GM21619 (cell line): Measurements from ENCODE around the gene ZNF664.

Source experiments
- ATAC-seq: cut with Tn5 transposase; IDR thresholded peaks from one replicate; pipeline ENCODE4 v1.9.1; 2021; ENCODE audit not compliant: unreplicated experiment

ZNF664 gene

GRCh38 chr12:124028555-124028925 lies 55.5 kb downstream of the ZNF664 start:
- ATAC-seq, result no peak

DNA sequence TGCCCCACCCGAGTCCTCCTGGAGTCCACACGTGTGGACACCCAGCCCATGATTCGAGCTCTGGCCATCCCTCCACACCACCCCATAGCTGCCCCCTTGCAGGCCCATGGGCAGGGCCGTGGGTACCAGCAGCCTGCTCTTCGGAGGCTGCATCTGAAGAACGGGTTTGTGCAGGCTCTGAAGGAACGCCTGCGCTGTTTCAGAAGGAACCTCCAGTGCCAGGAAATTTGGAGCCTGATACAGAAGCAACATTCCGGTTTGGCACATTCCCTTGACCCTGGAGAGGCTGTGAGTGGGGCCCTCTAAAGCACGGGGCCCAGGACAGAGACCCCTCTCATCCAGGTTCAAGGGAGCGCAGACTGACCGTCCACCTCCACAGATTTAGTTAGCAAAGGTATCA lies 57.0 kb downstream of the ZNF664 start:
- no peak for ATAC-seq

DNA sequence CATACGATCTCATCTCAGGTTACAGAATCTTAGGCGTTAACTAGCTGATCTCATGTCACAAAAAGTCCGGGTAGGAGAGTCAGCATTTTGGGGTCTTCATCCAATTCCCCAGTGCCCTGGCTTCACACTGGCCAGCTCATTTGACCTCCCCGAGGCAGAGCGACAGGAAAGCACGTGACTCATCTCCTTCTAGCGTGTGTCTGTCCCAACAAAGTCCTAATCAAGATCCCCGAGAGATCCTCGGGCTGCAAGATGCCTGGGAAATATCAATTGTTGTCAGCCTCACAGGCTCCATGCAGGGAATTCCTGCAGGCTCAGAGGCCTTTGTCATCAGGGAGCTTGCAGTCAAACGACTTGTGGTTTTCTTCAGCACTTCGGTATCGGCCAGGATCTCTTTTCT lies 57.5 kb downstream of the ZNF664 start:
- ATAC-seq, result no peak

DNA sequence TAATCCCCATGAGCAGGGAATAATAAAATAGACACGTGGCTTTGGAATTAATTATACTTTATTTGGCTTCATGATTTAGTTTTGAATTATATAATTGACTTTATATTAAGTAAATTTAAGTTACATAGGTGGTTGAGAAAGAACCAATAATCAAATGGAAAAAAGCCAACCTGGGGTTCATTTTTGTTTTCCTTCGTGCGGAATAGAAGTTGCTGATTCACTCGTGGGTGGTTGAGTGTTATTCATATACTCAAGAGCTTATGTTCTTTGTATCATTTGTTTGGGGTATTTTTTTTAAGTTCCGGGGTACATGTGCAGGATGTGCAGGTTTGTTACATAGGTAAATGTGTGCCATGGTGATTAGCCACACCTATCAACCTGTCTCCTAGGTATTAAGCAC lies 58.0 kb downstream of the ZNF664 start:
- no peak for ATAC-seq

GRCh38 chr12:124032265-124032886 lies 59.4 kb downstream of the ZNF664 start:
- no peak for ATAC-seq

DNA sequence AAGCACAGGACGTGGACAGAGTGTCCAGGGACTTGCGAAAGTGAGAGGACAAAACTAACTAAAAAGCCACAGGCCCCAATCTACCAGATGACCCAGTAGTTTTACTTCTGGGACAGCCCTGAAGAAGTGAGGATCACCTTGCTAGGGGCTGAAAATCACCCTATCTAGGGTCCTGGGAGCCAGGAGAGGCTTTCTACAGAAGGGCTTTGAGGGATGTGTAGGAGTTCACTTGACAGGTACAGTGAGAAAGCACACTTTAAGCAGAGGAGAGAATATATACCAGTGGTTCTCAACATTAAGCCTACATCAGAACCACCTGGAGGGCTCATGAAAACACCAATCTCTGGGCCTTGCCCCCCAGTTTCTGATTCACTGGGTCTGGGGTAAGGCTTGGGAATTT lies 60.8 kb downstream of the ZNF664 start:
- ATAC-seq, result no peak

DNA sequence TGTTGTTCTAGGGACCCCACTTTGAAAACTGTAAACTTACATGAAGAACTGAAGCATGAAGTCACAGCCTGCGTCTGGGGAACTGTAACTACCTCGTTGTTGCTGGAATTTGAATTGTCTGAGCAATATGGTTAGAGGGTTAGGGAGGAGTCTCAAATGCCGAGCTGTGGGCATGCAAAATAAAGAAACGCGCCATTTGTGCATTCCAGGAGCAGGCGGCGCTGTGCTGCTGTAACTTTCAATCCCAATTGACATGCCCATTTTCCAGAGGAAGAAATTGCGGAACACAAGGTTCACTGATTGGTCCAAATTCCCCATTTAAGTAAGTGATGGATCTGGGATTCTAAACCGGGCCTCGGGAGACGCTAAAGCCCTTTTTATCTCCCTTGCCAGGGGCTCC lies 61.3 kb downstream of the ZNF664 start:
- no peak for ATAC-seq

DNA sequence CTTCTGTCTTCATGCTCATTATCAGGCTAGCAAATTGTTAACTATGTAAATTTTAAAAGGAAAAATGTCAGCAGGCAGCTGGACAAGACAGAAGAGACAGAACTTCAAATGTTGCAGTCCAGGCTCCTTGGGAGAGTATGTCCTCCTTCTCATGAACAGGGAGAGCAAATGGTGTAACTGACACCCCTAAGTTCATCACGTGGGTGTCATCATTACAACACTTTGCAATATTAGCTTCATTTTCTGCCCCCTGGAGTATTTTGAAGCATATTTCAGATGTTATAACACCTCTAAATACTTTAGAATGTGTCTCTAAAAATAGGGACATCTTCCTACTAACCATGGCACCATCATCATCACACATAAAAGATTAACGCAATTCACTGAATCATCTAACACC lies 62.1 kb downstream of the ZNF664 start:
- ATAC-seq, result no peak

- ATAC-seq, result no peak
Measured at GRCh38 chr12:124036171-124036598, 63.2 kb downstream of the ZNF664 start.

DNA sequence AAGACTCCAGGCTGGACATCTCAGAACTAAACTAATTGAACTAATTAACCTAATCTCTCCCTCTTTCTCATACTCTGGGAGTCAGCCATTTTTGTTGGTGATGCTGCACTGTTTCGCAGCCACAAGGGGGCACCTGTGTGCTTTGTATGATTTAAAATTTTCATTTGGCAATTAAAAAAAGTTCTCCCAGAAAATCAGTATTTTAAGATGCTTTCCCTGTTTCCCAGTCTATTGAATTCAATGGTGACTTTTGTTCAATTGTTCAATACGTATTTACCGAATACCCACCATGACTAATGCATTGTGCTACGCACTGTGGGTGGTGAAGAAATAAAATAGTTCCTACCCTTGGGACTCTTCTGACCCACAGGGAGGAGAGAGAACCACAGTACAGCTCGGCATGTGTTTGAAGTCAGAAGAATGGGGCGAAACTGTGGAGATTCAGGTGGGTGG lies 63.7 kb downstream of the ZNF664 start:
- ATAC-seq, result no peak

- no peak for ATAC-seq
Measured at GRCh38 chr12:124037331-124037730, 64.3 kb downstream of the ZNF664 start.

GRCh38 chr12:124039276-124039675 lies 66.3 kb downstream of the ZNF664 start:
- no peak for ATAC-seq

DNA sequence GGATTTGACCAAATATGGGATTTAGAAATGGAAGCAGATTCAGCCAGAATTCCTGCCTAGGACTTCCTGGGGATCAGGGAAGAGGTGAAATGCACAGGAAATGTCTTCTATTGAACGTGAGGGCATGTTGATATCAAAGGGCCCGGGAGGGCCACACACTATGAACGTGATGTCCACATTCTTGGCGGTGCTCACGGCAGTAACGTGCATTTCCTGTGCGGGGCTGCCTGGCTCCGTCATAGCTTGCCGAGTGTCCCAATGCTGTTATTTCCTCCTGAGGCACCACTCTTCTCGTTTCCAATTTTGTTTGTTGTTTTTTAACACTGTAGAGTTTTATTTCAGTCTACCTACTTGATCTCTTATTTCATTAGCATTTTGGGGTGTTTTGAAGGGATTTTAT lies 67.3 kb downstream of the ZNF664 start:
- no peak for ATAC-seq

- ATAC-seq, result no peak
Measured at GRCh38 chr12:124040737-124041136, 67.7 kb downstream of the ZNF664 start.

GRCh38 chr12:124041907-124042306 lies 68.9 kb downstream of the ZNF664 start:
- no peak for ATAC-seq

- no peak for ATAC-seq
Measured at GRCh38 chr12:124044021-124044420, 71.0 kb downstream of the ZNF664 start.

DNA sequence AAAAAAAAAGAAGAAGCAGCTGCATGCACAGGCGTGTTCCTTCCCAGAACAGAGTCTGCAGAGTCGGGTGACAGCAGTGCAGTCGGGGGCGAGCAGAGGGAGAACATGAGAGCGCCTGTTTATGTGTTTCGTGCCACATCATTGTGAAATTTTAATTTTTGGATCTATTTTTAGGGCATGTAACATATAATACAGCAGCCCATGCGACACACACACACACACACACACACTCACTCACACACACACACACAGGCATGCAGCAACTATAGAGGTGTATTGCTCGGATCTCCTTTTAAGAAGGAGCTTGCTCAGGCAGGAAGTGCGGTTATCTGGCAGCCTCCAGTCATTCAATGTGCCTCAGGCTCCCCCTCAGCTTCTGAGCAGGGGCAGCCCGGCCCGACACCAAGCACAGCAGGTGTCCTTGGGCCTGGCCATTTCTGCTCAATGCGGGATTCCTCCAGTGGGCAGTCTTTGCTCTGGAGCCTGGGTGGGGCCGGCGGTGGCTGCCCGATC lies 71.8 kb downstream of the ZNF664 start:
- no peak for ATAC-seq

- ATAC-seq, result no peak
Measured at GRCh38 chr12:124045671-124046455, 72.8 kb downstream of the ZNF664 start.

DNA sequence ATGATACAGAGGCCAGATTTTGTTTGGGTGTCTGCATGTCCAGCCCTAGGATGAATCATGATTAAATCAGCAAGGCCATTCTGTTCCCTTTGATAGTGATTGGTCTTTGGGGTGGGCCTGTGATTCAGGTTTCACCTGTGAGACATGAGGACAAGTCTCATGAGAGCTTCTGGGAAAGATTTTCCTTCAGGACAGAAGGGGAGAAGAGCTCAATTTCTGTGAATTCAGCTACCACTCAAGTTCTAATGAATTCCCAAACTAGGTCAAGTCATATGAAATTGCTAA lies 73.4 kb downstream of the ZNF664 start:
- no peak for ATAC-seq

- ATAC-seq, result no peak
Measured at GRCh38 chr12:124047045-124047566, 74.1 kb downstream of the ZNF664 start.

- ATAC-seq, result no peak
Measured at GRCh38 chr12:124049451-124050094, 76.6 kb downstream of the ZNF664 start.

DNA sequence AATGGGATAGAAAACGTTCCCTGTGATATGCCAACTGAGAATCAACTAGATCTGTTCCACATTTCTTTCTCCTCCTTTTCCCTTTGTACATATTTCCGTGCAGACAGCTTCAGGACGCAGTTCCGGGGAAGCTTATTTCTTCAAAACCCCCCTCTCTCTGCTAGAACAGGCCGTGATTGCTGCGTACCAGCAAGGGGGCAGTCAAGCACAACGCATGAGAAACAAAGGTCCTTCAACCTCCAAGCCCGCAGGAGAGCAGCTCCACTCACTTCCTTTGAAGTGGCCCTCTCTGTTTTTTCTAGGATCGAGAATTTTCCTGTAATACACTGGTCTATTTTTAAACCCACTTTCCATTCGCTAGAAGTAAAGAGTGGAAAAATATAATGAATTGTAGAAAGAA lies 80.8 kb downstream of the ZNF664 start:
- ATAC-seq, result no peak
